H1 (cell line): ENCODE measurements around the gene ZNF462. TPM values are rescaled to one million over a fixed set of nuclear protein-coding genes. Genes with fewer than 3 reads are reported as not detected.

ENCODE experiments used
- CTCF ChIA-PET: fragments of 300-600 bp; sonication (Branson Sonifier 250); formaldehyde crosslinking; loops from one replicate; lab custom pipeline; 2021; ENCODE audit not compliant: partially characterized antibody; lab: Charles Lee
- POLR2A ChIA-PET: fragments of 300-600 bp; sonication (Branson Sonifier 250); formaldehyde crosslinking; loops from one replicate; lab custom pipeline; 2021; ENCODE audit warnings: inconsistent platforms; ENCODE audit not compliant: partially characterized antibody; lab: Charles Lee
- DNase-seq, 2 experiments: peaks; one replicate each; pipeline versions ENCODE4 v3.0.0 to v3.0.0-alpha.2; 2010 to 2022; ENCODE audit warnings: low spot score in 2 of 2, low read depth in 1 of 2, mixed read lengths in 1 of 2
- FAIRE-seq: peaks from 2 replicates; lab custom pipeline; 2011; peaks lifted over from hg19 to GRCh38; lab: Jason Lieb, UNC
- H2AFZ ChIP-seq: 2 replicates; pipeline ENCODE4 v1.8.1; 2012; ENCODE audit warnings: low read length, inconsistent platforms
- H2AK5ac ChIP-seq: 2 replicates; pipeline ENCODE4 v1.6.1; 2013; ENCODE audit warnings: low read depth, low read length
- H2BK120ac ChIP-seq: replicated peaks from 2 replicates; pipeline ENCODE3; 2013; ENCODE audit warnings: low read depth, low read length, inconsistent platforms
- H2BK12ac ChIP-seq: 2 replicates; pipeline ENCODE4 v1.6.1; 2013; ENCODE audit warnings: low read depth, low read length
- H2BK15ac ChIP-seq: 2 replicates; pipeline ENCODE4 v1.6.1; 2013; ENCODE audit warnings: low read length
- H2BK20ac ChIP-seq: 2 replicates; pipeline ENCODE4 v1.6.1; 2013; ENCODE audit warnings: low read length
- H2BK5ac ChIP-seq: 2 replicates; pipeline ENCODE4 v1.6.1; 2013; ENCODE audit warnings: low read depth, low read length
- H3K14ac ChIP-seq: 2 replicates; pipeline ENCODE4 v1.6.1; 2013; ENCODE audit warnings: inconsistent platforms; ENCODE audit not compliant: insufficient read length
- H3K18ac ChIP-seq: 2 replicates; pipeline ENCODE4 v1.6.1; 2013; ENCODE audit warnings: low read length; ENCODE audit errors: extremely low read depth
- H3K23ac ChIP-seq: 2 replicates; pipeline ENCODE4 v1.6.1; 2013; ENCODE audit warnings: inconsistent platforms; ENCODE audit not compliant: insufficient read length
- H3K23me2 ChIP-seq: 2 replicates; pipeline ENCODE4 v1.6.1; 2013; ENCODE audit warnings: low read depth, low read length
- H3K27ac ChIP-seq: 2 replicates; pipeline ENCODE4 v1.6.1; 2011; ENCODE audit warnings: low read depth, low read length, inconsistent platforms
- H3K27me3 ChIP-seq, 4 experiments: replicated peaks in 1 of 4; 1 replicate in 1 of 4; 2 replicates in 3 of 4; pipeline versions ENCODE4 v1.6.1 to v1.8.1; 2011 to 2013; ENCODE audit warnings: low read length in 3 of 4, mild to moderate bottlenecking in 3 of 4, inconsistent platforms in 2 of 4, mixed read lengths in 2 of 4, moderate library complexity in 1 of 4; ENCODE audit not compliant: control insufficient read depth in 3 of 4, insufficient read depth in 3 of 4; ENCODE audit errors: extremely low read depth in 1 of 4
- H3K36me3 ChIP-seq, 4 experiments: 2 replicates each; pipeline versions ENCODE4 v1.6.1 to v1.8.1; 2011 to 2013; ENCODE audit warnings: mild to moderate bottlenecking in 4 of 4, low read length in 3 of 4, moderate library complexity in 2 of 4, control low read depth in 1 of 4, inconsistent platforms in 1 of 4; ENCODE audit not compliant: insufficient read depth in 4 of 4, control insufficient read depth in 2 of 4
- H3K4ac ChIP-seq: replicated peaks from 2 replicates; pipeline ENCODE3; 2013; ENCODE audit warnings: low read length, low read depth, mixed read lengths, inconsistent platforms; ENCODE audit not compliant: insufficient read length
- H3K4me1 ChIP-seq, 4 experiments: replicated peaks in 1 of 4; 1 replicate in 1 of 4; 2 replicates in 3 of 4; pipeline versions ENCODE4 v1.6.1 to v1.8.1; 2011 to 2013; ENCODE audit warnings: low read length in 3 of 4, inconsistent platforms in 2 of 4, mixed read lengths in 1 of 4; ENCODE audit not compliant: insufficient read depth in 4 of 4, control insufficient read depth in 3 of 4
- H3K4me2 ChIP-seq, 2 experiments: 2 replicates each; pipeline versions ENCODE4 v1.6.1 to v1.8.1; 2011 to 2013; ENCODE audit warnings: low read depth in 2 of 2, low read length in 2 of 2, control low read depth in 1 of 2, inconsistent platforms in 1 of 2, mild to moderate bottlenecking in 1 of 2; ENCODE audit not compliant: insufficient read depth in 1 of 2
- H3K4me3 ChIP-seq, 4 experiments: fragments of 200-600, 300-600 bp in 1 of 4; sonication (generic), shearing (Covaris generic), sonication (Bioruptor Twin) in 1 of 4; 2 replicates each; pipeline versions ENCODE4 v1.5.1 to v1.8.1; 2011 to 2016; ENCODE audit warnings: low read length in 4 of 4, low read depth in 3 of 4, control low read depth in 2 of 4, inconsistent platforms in 2 of 4, mild to moderate bottlenecking in 2 of 4, mixed read lengths in 1 of 4, moderate library complexity in 1 of 4; ENCODE audit not compliant: insufficient read depth in 2 of 4; ENCODE audit errors: extremely low read depth in 1 of 4
- H3K56ac ChIP-seq: replicated peaks from 2 replicates; pipeline ENCODE3; 2013; ENCODE audit warnings: low read depth, mild to moderate bottlenecking, mixed read lengths, low read length, inconsistent platforms; ENCODE audit not compliant: insufficient read length
- H3K79me1 ChIP-seq: 2 replicates; pipeline ENCODE4 v1.6.1; 2013; ENCODE audit warnings: low read depth, low read length, control low read depth
- H3K79me2 ChIP-seq, 2 experiments: 2 replicates each; pipeline versions ENCODE4 v1.6.1 to v1.8.1; 2012 to 2013; ENCODE audit warnings: low read length in 2 of 2, mild to moderate bottlenecking in 2 of 2, inconsistent platforms in 1 of 2; ENCODE audit not compliant: insufficient read depth in 2 of 2, control insufficient read depth in 1 of 2
- H3K9ac ChIP-seq, 4 experiments: replicated peaks in 1 of 4; 1 replicate in 1 of 4; 2 replicates in 3 of 4; pipeline versions ENCODE4 v1.6.1 to v1.8.1; 2011 to 2013; ENCODE audit warnings: low read depth in 3 of 4, low read length in 3 of 4, control low read depth in 2 of 4, mild to moderate bottlenecking in 2 of 4, moderate library complexity in 2 of 4, inconsistent platforms in 1 of 4; ENCODE audit errors: extremely low read depth in 1 of 4
- H3K9me3 ChIP-seq, 2 experiments: 2 replicates each; pipeline versions ENCODE4 v1.6.1 to v1.8.1; 2012 to 2013; ENCODE audit warnings: mild to moderate bottlenecking in 2 of 2, moderate library complexity in 2 of 2, control low read depth in 1 of 2, inconsistent platforms in 1 of 2, low read depth in 1 of 2, low read length in 1 of 2, mixed read lengths in 1 of 2; ENCODE audit not compliant: insufficient read depth in 2 of 2
- H4K20me1 ChIP-seq, 2 experiments: replicated peaks in 1 of 2; 2 replicates each; pipeline versions ENCODE3 to v1.8.1; 2011 to 2013; ENCODE audit warnings: inconsistent platforms in 2 of 2, low read length in 2 of 2, mild to moderate bottlenecking in 1 of 2; ENCODE audit not compliant: insufficient read depth in 2 of 2, control insufficient read depth in 1 of 2
- H4K5ac ChIP-seq: 2 replicates; pipeline ENCODE4 v1.6.1; 2013; ENCODE audit warnings: low read length, low read depth, mixed read lengths, inconsistent platforms; ENCODE audit not compliant: insufficient read length
- H4K8ac ChIP-seq: 2 replicates; pipeline ENCODE4 v1.8.0; 2013; ENCODE audit warnings: mild to moderate bottlenecking, moderate library complexity, low read length, inconsistent platforms; ENCODE audit not compliant: insufficient read depth; ENCODE audit errors: extremely low read depth
- H4K91ac ChIP-seq: replicated peaks from 2 replicates; pipeline ENCODE3; 2013; ENCODE audit warnings: low read length, mixed read lengths, inconsistent platforms; ENCODE audit not compliant: insufficient read length
- BCL11A ChIP-seq, 2 experiments: IDR thresholded peaks; one replicate each; pipeline ENCODE4 v1.6.1; 2011; ENCODE audit warnings: low read depth in 2 of 2, low read length in 2 of 2, mild to moderate bottlenecking in 2 of 2
- BRCA1 ChIP-seq: IDR thresholded peaks from 2 replicates; pipeline ENCODE4 v1.6.1; 2012; ENCODE audit warnings: low read depth, low read length, improper control_type of control experiment
- CBX8 ChIP-seq: fragments of 300-800, 300-1000 bp; sonication (generic); IDR thresholded peaks from 2 replicates; pipeline ENCODE4 v1.7.1; 2016; ENCODE audit warnings: low read depth, low read length, borderline replicate concordance
- CHD2 ChIP-seq: IDR thresholded peaks from 2 replicates; pipeline ENCODE4 v1.6.1; 2012; ENCODE audit warnings: low read length, improper control_type of control experiment
- CTBP2 ChIP-seq: IDR thresholded peaks from 2 replicates; pipeline ENCODE4 v1.7.0; 2011; ENCODE audit warnings: borderline replicate concordance, mild to moderate bottlenecking, moderate library complexity, mixed read lengths, low read length; ENCODE audit not compliant: insufficient read depth, insufficient read length
- EZH2 ChIP-seq: fragments of 200-600 bp; sonication (generic); IDR thresholded peaks from 2 replicates; pipeline ENCODE4 v1.7.1; 2012; ENCODE audit warnings: low read depth, mild to moderate bottlenecking, moderate library complexity, low read length, inconsistent platforms; ENCODE audit not compliant: severe bottlenecking
- MAFK ChIP-seq: IDR thresholded peaks from 2 replicates; pipeline ENCODE4 v1.6.1; 2012; ENCODE audit warnings: low read depth, mild to moderate bottlenecking, improper control_type of control experiment, low read length
- RBBP5 ChIP-seq: IDR thresholded peaks from 2 replicates; pipeline ENCODE4 v1.7.1; 2012; ENCODE audit warnings: low read depth, mild to moderate bottlenecking, inconsistent platforms, low read length, moderate library complexity, borderline replicate concordance
- SP4 ChIP-seq: IDR thresholded peaks from 2 replicates; pipeline ENCODE4 v1.6.1; 2012; ENCODE audit warnings: low read length, inconsistent platforms
- TAF7 ChIP-seq: optimal IDR thresholded peaks from 2 replicates; pipeline ENCODE3; 2011; ENCODE audit warnings: low read depth, mild to moderate bottlenecking, inconsistent platforms, low read length, moderate library complexity, borderline replicate concordance
- WGBS, 2 experiments: shearing (Covaris generic) in 1 of 2; methylation state at CpG; one replicate each; pipeline versions ENCODE4 v1.1.6 to v1.1.7; 2013 to 2015; ENCODE audit warnings: low lambda C conversion rate in 2 of 2, mixed read lengths in 2 of 2, inconsistent platforms in 1 of 2, low coverage in 1 of 2, missing lambda C conversion rate in 1 of 2; ENCODE audit not compliant: insufficient replicate concordance in 2 of 2, insufficient coverage in 1 of 2, insufficient read length in 1 of 2; ENCODE audit errors: extremely low coverage in 1 of 2, missing lambda C conversion rate in 1 of 2; 5-methylcytosine and 5-hydroxymethylcytosine counted together
- polyA plus RNA-seq, 7 experiments: library from polyadenylated mRNA; depleted of rRNA in 3 of 7; stranded (reverse) in 5 of 7; unstranded in 2 of 7; fragments of >200 nt in 5 of 7; fragments of 200-250 nt in 2 of 7; gene quantifications; 1 replicate in 5 of 7; 2 replicates in 1 of 7; 4 replicates in 1 of 7; pipeline versions ENCODE4 v1.2.1 to v1.2.3, GENCODE V29; 2011 to 2013; ENCODE audit warnings: missing spikeins in 2 of 7, mixed read lengths in 2 of 7
- total RNA-seq: library from RNA; stranded (reverse); fragmentation: NEBNext Ultra II Directional; extraction: Animal tissue kit (Norgen Biotek cat#: 25700); gene quantifications from 2 replicates; pipeline ENCODE4 v1.2.1, GENCODE V29; 2021
- TF ChIP-seq, protein P1 (sequence below): IDR thresholded peaks from 2 replicates; pipeline ENCODE4 v1.6.1; 2011; ENCODE audit warnings: low read depth, mild to moderate bottlenecking, low read length; ENCODE audit not compliant: insufficient read depth
- TF ChIP-seq, protein P2 (sequence below): IDR thresholded peaks from 2 replicates; pipeline ENCODE4 v1.6.1; 2012; ENCODE audit warnings: low read length, inconsistent platforms

ZNF462 gene
- total and polyA plus RNA-seq, 2 of the 8 experiments (the other 6 are each of a cell fraction or from before 2014, with no cell fraction given): 30.0 to 163 TPM

DNA sequence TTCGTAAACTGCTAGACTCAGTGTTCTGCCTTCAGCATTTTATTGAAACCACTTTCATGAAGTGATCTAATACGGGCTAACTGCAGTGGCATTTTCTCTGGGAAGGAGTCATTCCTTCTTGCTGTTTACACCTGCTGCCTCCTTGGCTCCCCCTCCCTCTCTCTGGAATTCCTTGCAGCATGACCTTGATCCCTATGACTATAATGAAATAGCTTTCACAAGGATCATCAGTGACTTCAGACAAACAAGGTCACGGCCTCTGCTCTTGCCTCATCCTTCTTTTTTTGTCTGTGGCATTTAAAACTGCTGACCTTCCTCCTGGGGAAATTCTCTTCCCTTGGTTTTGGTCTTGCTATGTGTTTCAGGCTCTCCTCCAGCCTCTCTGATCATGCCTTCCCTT is 90.2 kb downstream of the ZNF462 start:
- FAIRE-seq: no peak
- Histone ChIP-seq H3K27ac (no peak overlapping the region), H3K4me1 (no peaks in the 10 kb centered on the region)
- TF ChIP-seq, protein P1, sequence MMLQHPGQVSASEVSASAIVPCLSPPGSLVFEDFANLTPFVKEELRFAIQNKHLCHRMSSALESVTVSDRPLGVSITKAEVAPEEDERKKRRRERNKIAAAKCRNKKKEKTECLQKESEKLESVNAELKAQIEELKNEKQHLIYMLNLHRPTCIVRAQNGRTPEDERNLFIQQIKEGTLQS: no peak
- TF ChIP-seq SP4 (no peak), BRCA1 (no peak), CTBP2 (no peak), RBBP5 (no peak), CBX8 (no peak), MAFK (no peak), CHD2 (no peak), BCL11A (IDR thresholded peaks at IDR 0.05; ENCODE audit: low read depth in 2 of 2, low read length in 2 of 2) (no peak), EZH2 (no peak), TAF7 (no peak)
- TF ChIP-seq, protein P2, sequence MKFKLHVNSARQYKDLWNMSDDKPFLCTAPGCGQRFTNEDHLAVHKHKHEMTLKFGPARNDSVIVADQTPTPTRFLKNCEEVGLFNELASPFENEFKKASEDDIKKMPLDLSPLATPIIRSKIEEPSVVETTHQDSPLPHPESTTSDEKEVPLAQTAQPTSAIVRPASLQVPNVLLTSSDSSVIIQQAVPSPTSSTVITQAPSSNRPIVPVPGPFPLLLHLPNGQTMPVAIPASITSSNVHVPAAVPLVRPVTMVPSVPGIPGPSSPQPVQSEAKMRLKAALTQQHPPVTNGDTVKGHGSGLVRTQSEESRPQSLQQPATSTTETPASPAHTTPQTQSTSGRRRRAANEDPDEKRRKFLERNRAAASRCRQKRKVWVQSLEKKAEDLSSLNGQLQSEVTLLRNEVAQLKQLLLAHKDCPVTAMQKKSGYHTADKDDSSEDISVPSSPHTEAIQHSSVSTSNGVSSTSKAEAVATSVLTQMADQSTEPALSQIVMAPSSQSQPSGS: no peak

More for the DNA sequence above, 90.2 kb downstream of the ZNF462 start:
- Histone ChIP-seq H4K5ac (no peak overlapping the region), H2BK120ac (no peak overlapping the region), H3K14ac (no peak overlapping the region), H2BK5ac (no peak overlapping the region), H4K20me1 (no peaks in the 10 kb centered on the region), H4K91ac (no peak overlapping the region), H3K4me2 (no peak overlapping the region), H3K18ac (no peak overlapping the region), H3K4me3 (no peak overlapping the region), H3K23ac (no peak overlapping the region), H3K9me3 (no peaks in the 10 kb centered on the region), H3K23me2 (no peaks in the 10 kb centered on the region), H2AFZ (no peak overlapping the region), H3K79me2 (peaks cover 0 to 13% of the 10 kb centered on the region in 2 experiments; a peak in 2 of 4 replicates), H3K36me3 (peaks cover 0 to 78% (median 22%) of the 10 kb centered on the region in 4 experiments; a peak in 7 of 8 replicates), H2BK12ac (no peak overlapping the region), H2AK5ac (no peak overlapping the region), H3K9ac (no peak overlapping the region), H2BK20ac (no peak overlapping the region), H4K8ac (no peak overlapping the region), H3K56ac (no peak overlapping the region), H3K4ac (no peak overlapping the region), H3K79me1 (peaks cover 7% of the 10 kb centered on the region), H2BK15ac (no peak overlapping the region), H3K27me3 (no peaks in the 10 kb centered on the region)
- no peak for DNase-seq
- POLR2A ChIA-PET: no interaction called here
- WGBS, 2 experiments: 74% methylated on average over 3 of the region's 3 CpGs; no CpG with 5 or more reads in 1 of the 2 experiments
- CTCF ChIA-PET: no interaction called here
